CD4-positive, alpha-beta T cell treated with Interleukin-17A for 1 hour (primary cell): Measurements from ENCODE around the gene MARCKS.
A peak's percentile ranks its signal among the peaks of the same experiment; 100 is the strongest.

ENCODE experiments used
- DNase-seq: peaks from one replicate; pipeline ENCODE4 v3.0.0-alpha.2; 2020

Gene MARCKS

GRCh38 chr6:113854531-113855499 lies 2.3 kb upstream of the MARCKS start:
- DNase-seq: peak; percentile 24

- peak; percentile 20 for DNase-seq
Observed at GRCh38 chr6:113855500-113856374, 1.4 kb upstream of the MARCKS start.

- no peak for DNase-seq
Observed at GRCh38 chr6:113856375-113856624, 845 bp upstream of the MARCKS start.

GRCh38 chr6:113857556-113858479 lies 673 bp downstream of the MARCKS start:
- DNase-seq: no peak

GRCh38 chr6:113858480-113859348 lies 1.6 kb downstream of the MARCKS start:
- DNase-seq: peak; percentile 71

GRCh38 chr6:113859349-113860180 lies 2.4 kb downstream of the MARCKS start:
- no peak for DNase-seq

GRCh38 chr6:113860181-113860955 lies 3.2 kb downstream of the MARCKS start:
- DNase-seq: no peak

GRCh38 chr6:113862112-113862511 lies 5.0 kb downstream of the MARCKS start:
- DNase-seq: no peak

GRCh38 chr6:113870917-113871316 lies 13.8 kb downstream of the MARCKS start:
- DNase-seq: no peak

- DNase-seq: no peak
Observed at GRCh38 chr6:113871975-113872374, 14.8 kb downstream of the MARCKS start.

GRCh38 chr6:113873043-113873667 lies 16.0 kb downstream of the MARCKS start:
- peak; percentile 26 for DNase-seq

- DNase-seq: no peak
Observed at GRCh38 chr6:113875470-113875869, 18.3 kb downstream of the MARCKS start.

- no peak for DNase-seq
Observed at GRCh38 chr6:113876695-113877094, 19.6 kb downstream of the MARCKS start.

- no peak for DNase-seq
Observed at GRCh38 chr6:113879186-113880096, 22.3 kb downstream of the MARCKS start.

GRCh38 chr6:113881478-113881980 lies 24.4 kb downstream of the MARCKS start:
- no peak for DNase-seq

GRCh38 chr6:113882336-113883022 lies 25.3 kb downstream of the MARCKS start:
- no peak for DNase-seq

GRCh38 chr6:113884011-113884410 lies 26.9 kb downstream of the MARCKS start:
- DNase-seq: no peak

- no peak for DNase-seq
Observed at GRCh38 chr6:113886512-113886911, 29.4 kb downstream of the MARCKS start.
